IMR-90 (cell line): Measurements from ENCODE around the gene ARHGEF4. TPM values are rescaled to one million over a fixed set of nuclear protein-coding genes. Genes with fewer than 3 reads are reported as not detected.

Experiments
- ATAC-seq: fragments of 200-7000 bp; cut with Tn5 transposase; 2 replicates; pipeline ENCODE4 v1.9.1; 2020; ENCODE audit warnings: low read depth, mild to moderate bottlenecking, moderate library complexity
- BruUV-seq: library from RNA; stranded (reverse); fragments of 400-500 nt; replicated peaks from 2 replicates; lab custom pipeline; 2021; lab: Mats Ljungman, UMichigan
- CTCF ChIA-PET: fragments of 300-600 bp; formaldehyde crosslinking; extraction: SDS; loops from one replicate; lab custom pipeline; 2021; ENCODE audit warnings: antibody characterized with exemption; lab: Yijun Ruan, JAX
- POLR2A ChIA-PET: fragments of 300-600 bp; sonication (Branson Sonifier 250); formaldehyde crosslinking; loops from one replicate; lab custom pipeline; 2022; ENCODE audit warnings: antibody characterized with exemption; ENCODE audit not compliant: unreplicated experiment; lab: Charles Lee
- DNase-seq: peaks from one replicate; pipeline ENCODE4 v3.0.0; 2013
- H2AFZ ChIP-seq: replicated peaks from 2 replicates; pipeline ENCODE3; 2013; ENCODE audit warnings: low read length, mild to moderate bottlenecking; ENCODE audit not compliant: poor library complexity
- H2AK5ac ChIP-seq: 2 replicates; pipeline ENCODE4 v1.6.1; 2013; ENCODE audit warnings: low read depth, low read length, inconsistent platforms
- H2AK9ac ChIP-seq: replicated peaks from 2 replicates; pipeline ENCODE3; 2013; ENCODE audit warnings: mild to moderate bottlenecking, low read depth, low read length, moderate library complexity; ENCODE audit not compliant: poor library complexity
- H2BK120ac ChIP-seq: 2 replicates; pipeline ENCODE4 v1.6.1; 2013; ENCODE audit warnings: low read depth, low read length, inconsistent platforms
- H2BK15ac ChIP-seq: 3 replicates; pipeline ENCODE4 v1.6.1; 2013; ENCODE audit warnings: low read depth, low read length, inconsistent platforms
- H2BK20ac ChIP-seq: 2 replicates; pipeline ENCODE4 v1.6.1; 2013; ENCODE audit warnings: low read depth, mild to moderate bottlenecking, inconsistent platforms, low read length, moderate library complexity
- H2BK5ac ChIP-seq: 2 replicates; pipeline ENCODE4 v1.6.1; 2013; ENCODE audit warnings: mild to moderate bottlenecking, low read depth, low read length, inconsistent platforms; ENCODE audit not compliant: poor library complexity, severe bottlenecking
- H3K14ac ChIP-seq: replicated peaks from 2 replicates; pipeline ENCODE4 v1.6.1; 2013; ENCODE audit warnings: low read depth, low read length, inconsistent platforms
- H3K18ac ChIP-seq: 2 replicates; pipeline ENCODE4 v1.6.1; 2013; ENCODE audit warnings: low read depth, low read length, control low read depth
- H3K23ac ChIP-seq: 2 replicates; pipeline ENCODE4 v1.6.1; 2013; ENCODE audit warnings: low read depth, low read length, inconsistent platforms
- H3K27ac ChIP-seq: 2 replicates; pipeline ENCODE4 v1.5.1; 2013; ENCODE audit warnings: mild to moderate bottlenecking, control low read depth, low read length; ENCODE audit not compliant: insufficient read depth
- H3K27me3 ChIP-seq: 2 replicates; pipeline ENCODE4 v1.6.1; 2013; ENCODE audit warnings: low read length; ENCODE audit not compliant: control insufficient read depth, insufficient read depth
- H3K36me3 ChIP-seq: 2 replicates; pipeline ENCODE4 v1.6.1; 2013; ENCODE audit warnings: low read length, mixed read lengths; ENCODE audit not compliant: control insufficient read depth, insufficient read depth
- H3K4ac ChIP-seq: 2 replicates; pipeline ENCODE4 v1.6.1; 2013; ENCODE audit warnings: low read depth, low read length, inconsistent platforms
- H3K4me1 ChIP-seq: 2 replicates; pipeline ENCODE4 v1.6.1; 2013; ENCODE audit warnings: low read length, mixed read lengths; ENCODE audit not compliant: control insufficient read depth, insufficient read depth
- H3K4me2 ChIP-seq: 2 replicates; pipeline ENCODE4 v1.6.1; 2013; ENCODE audit warnings: low read depth, mild to moderate bottlenecking, control low read depth, low read length, moderate library complexity
- H3K4me3 ChIP-seq: 2 replicates; pipeline ENCODE4 v1.5.1; 2013; ENCODE audit warnings: low read depth, mild to moderate bottlenecking, control low read depth, low read length, moderate library complexity; ENCODE audit not compliant: insufficient read depth
- H3K56ac ChIP-seq: 2 replicates; pipeline ENCODE4 v1.6.1; 2013; ENCODE audit warnings: low read length, inconsistent platforms; ENCODE audit not compliant: insufficient read depth; ENCODE audit errors: extremely low read depth
- H3K79me1 ChIP-seq, 2 experiments: 2 replicates each; pipeline ENCODE4 v1.6.1; 2013; ENCODE audit warnings: low read length in 2 of 2, inconsistent platforms in 1 of 2, low read depth in 1 of 2
- H3K9ac ChIP-seq: 2 replicates; pipeline ENCODE4 v1.6.1; 2013; ENCODE audit warnings: low read depth, low read length, control low read depth
- H3K9me1 ChIP-seq: 2 replicates; pipeline ENCODE4 v1.6.1; 2013; ENCODE audit warnings: low read length, inconsistent platforms; ENCODE audit not compliant: insufficient read depth
- H3K9me3 ChIP-seq: 2 replicates; pipeline ENCODE4 v1.6.1; 2013; ENCODE audit warnings: low read length; ENCODE audit not compliant: control insufficient read depth, insufficient read depth
- H4K20me1 ChIP-seq: 2 replicates; pipeline ENCODE4 v1.6.1; 2013; ENCODE audit warnings: low read length, inconsistent platforms; ENCODE audit not compliant: insufficient read depth
- H4K5ac ChIP-seq: 2 replicates; pipeline ENCODE4 v1.6.1; 2013; ENCODE audit warnings: mild to moderate bottlenecking, low read depth, low read length, control low read depth
- H4K8ac ChIP-seq, 2 experiments: 2 replicates each; pipeline ENCODE4 v1.6.1; 2013; ENCODE audit warnings: low read depth in 2 of 2, low read length in 2 of 2, control low read depth in 1 of 2, inconsistent platforms in 1 of 2
- H4K91ac ChIP-seq: 2 replicates; pipeline ENCODE4 v1.6.1; 2013; ENCODE audit warnings: low read depth, low read length, inconsistent platforms; ENCODE audit not compliant: insufficient read depth
- BHLHE40 ChIP-seq: fragments of 150-350 bp; IDR thresholded peaks from 2 replicates; pipeline ENCODE4 v1.6.1; 2016; ENCODE audit warnings: mild to moderate bottlenecking, low read depth, low read length
- CEBPB ChIP-seq: IDR thresholded peaks from 2 replicates; pipeline ENCODE4 v1.6.1; 2012; ENCODE audit warnings: low read depth, low read length, improper control_type of control experiment
- CHD1 ChIP-seq: IDR thresholded peaks from 2 replicates; pipeline ENCODE4 v1.6.1; 2012; ENCODE audit warnings: low read depth, low read length, improper control_type of control experiment
- CTCF ChIP-seq: conservative IDR thresholded peaks from 2 replicates; pipeline ENCODE4 v1.5.1; 2012; ENCODE audit warnings: mild to moderate bottlenecking, low read depth, low read length, improper control_type of control experiment
- FOS ChIP-seq: fragments of 150-350 bp; IDR thresholded peaks from 2 replicates; pipeline ENCODE4 v1.6.1; 2016; ENCODE audit warnings: low read depth, low read length
- MAFK ChIP-seq: IDR thresholded peaks from 2 replicates; pipeline ENCODE4 v1.6.1; 2012; ENCODE audit warnings: low read depth, low read length, improper control_type of control experiment
- MAZ ChIP-seq: IDR thresholded peaks from 2 replicates; pipeline ENCODE4 v1.6.1; 2012; ENCODE audit warnings: low read depth, mild to moderate bottlenecking, low read length, improper control_type of control experiment, moderate library complexity, borderline replicate concordance
- MXI1 ChIP-seq: IDR thresholded peaks from 2 replicates; pipeline ENCODE4 v1.6.1; 2012; ENCODE audit warnings: low read depth, mild to moderate bottlenecking, low read length, moderate library complexity, borderline replicate concordance
- NFE2L2 ChIP-seq: fragments of 150-350 bp; IDR thresholded peaks from 2 replicates; pipeline ENCODE4 v1.6.1; 2016; ENCODE audit warnings: low read depth, mild to moderate bottlenecking, low read length
- RFX5 ChIP-seq: IDR thresholded peaks from 2 replicates; pipeline ENCODE4 v1.8.0; 2012; ENCODE audit warnings: low read depth, mild to moderate bottlenecking, low read length, moderate library complexity
- USF2 ChIP-seq: fragments of 150-350 bp; IDR thresholded peaks from 2 replicates; pipeline ENCODE4 v1.6.1; 2017; ENCODE audit warnings: mild to moderate bottlenecking, antibody characterized with exemption, low read length, low read depth
- WGBS, 2 experiments: methylation state at CpG; one replicate each; pipeline versions ENCODE4 v1.1.5 to v1.1.7; 2013; ENCODE audit warnings: missing lambda C conversion rate in 2 of 2; ENCODE audit not compliant: insufficient read length in 1 of 2; ENCODE audit errors: extremely low coverage in 2 of 2; 5-methylcytosine and 5-hydroxymethylcytosine counted together
- dilution Hi-C: fragments of 300-500 bp; cut with HindIII; formaldehyde crosslinking; loops from one replicate; pipeline ENCODE4 v1.14.3; 2018; ENCODE audit warnings: low sequenced_read_pairs; ENCODE audit not compliant: unreplicated experiment
- in situ Hi-C: fragments of 300-500 bp; cut with MboI; formaldehyde crosslinking; loops from 3 replicates; pipeline ENCODE4 v1.14.3; 2019; ENCODE audit warnings: low sequenced_read_pairs, inconsistent platforms, mixed read lengths
- intact Hi-C: fragments of 100-400 bp; cut with micrococcal nuclease; formaldehyde crosslinking; loops from 2 replicates; pipeline ENCODE4 v1.10.0; 2022
- polyA plus RNA-seq, 3 experiments: library from polyadenylated mRNA; depleted of rRNA; stranded (reverse); fragments of >200 nt; gene quantifications; 2 replicates each; pipeline ENCODE4 v1.2.3, GENCODE V29; 2012; ENCODE audit warnings: low replicate concordance in 1 of 3
- total RNA-seq: library from RNA; depleted of rRNA; stranded (reverse); fragments of >200 nt; gene quantifications from 2 replicates; pipeline ENCODE4 v1.2.3, GENCODE V29; 2012

The ARHGEF4 gene
- total and polyA plus RNA-seq, 2 of the 4 experiments (the other 2 are of a cell fraction): 2.7 to 5.0 TPM

- H3K4me3 ChIP-seq: no peak overlapping the region; the same call in 1 of the 2 replicates
- H3K4me1 ChIP-seq: no peaks in the 10 kb centered on the region
- no peak overlapping the region for H3K14ac ChIP-seq
- TF ChIP-seq BHLHE40 (no peak), MXI1 (no peak), CHD1 (no peak), NFE2L2 (no peak), RFX5 (no peak), CEBPB (no peak), USF2 (no peak), MAFK (no peak), FOS (no peak), MAZ (no peak), CTCF (no peak)
- peak overlapping the region; percentile 76; the same call in 1 of the 2 replicates for H4K5ac ChIP-seq
- no peaks in the 10 kb centered on the region; the same call in 1 of the 2 replicates for H3K9me1 ChIP-seq
- no peak overlapping the region for H2BK120ac ChIP-seq
- ChIA-PET POLR2A (no interaction called here), CTCF (no interaction called here)
- DNase-seq (peak; percentile 7), ATAC-seq (no peak)
- no peak overlapping the region for H2BK20ac ChIP-seq
- H3K9me3 ChIP-seq: no peaks in the 10 kb centered on the region
- H3K18ac ChIP-seq: no peak overlapping the region
- peak overlapping the region; percentile 0 for H2AFZ ChIP-seq
- no peak overlapping the region for H3K56ac ChIP-seq
- 0 out of 2 replicates have a peak overlapping the region, but pooled peaks have one; percentile 31 for H3K23ac ChIP-seq
- H2AK9ac ChIP-seq: peak overlapping the region; percentile 31
- 79% methylated on average over 12 of the region's 22 CpGs; no CpG with 5 or more reads in 1 of the 2 experiments for WGBS, 2 experiments
- no TSS peak for BruUV-seq
- H3K27ac ChIP-seq: no peak overlapping the region
- peaks cover 5% of the 10 kb centered on the region in 2 experiments; a peak in 3 of 4 replicates for H3K79me1 ChIP-seq
- H2AK5ac ChIP-seq: no peak overlapping the region
- peaks cover 2% of the 10 kb centered on the region for H3K36me3 ChIP-seq
- dilution Hi-C loops (no loop called here), intact Hi-C loops (loop anchor here (5.0 to 10.0 kb wide), 2 partner anchors 37 to 300 kb away; no protein-coding TSS in a partner anchor), in situ Hi-C loops (no loop called here)
- H3K4ac ChIP-seq: peak overlapping the region; percentile 38; the same call in 1 of the 2 replicates
- H4K91ac ChIP-seq: no peak overlapping the region
- no peak overlapping the region for H2BK5ac ChIP-seq
- peaks cover 28% of the 10 kb centered on the region for H4K20me1 ChIP-seq
- H3K9ac ChIP-seq: peak overlapping the region; percentile 80; the same call in 1 of the 2 replicates
- H4K8ac ChIP-seq: peak overlapping the region; percentile 84 to 99; a peak in 3 of 4 replicates
- H2BK15ac ChIP-seq: no peak overlapping the region
- no peaks in the 10 kb centered on the region for H3K27me3 ChIP-seq
- peak overlapping the region; percentile 59; the same call in 1 of the 2 replicates for H3K4me2 ChIP-seq
Measured at GRCh38 chr2:131094463-131095281, 258.0 kb downstream of the ARHGEF4 start.
